Fibroblast of lung (primary cell): Measurements from ENCODE around the gene AIFM3. TPM values are rescaled to one million over a fixed set of nuclear protein-coding genes. Genes with fewer than 3 reads are reported as not detected.

ENCODE experiments used
- DNase-seq, 2 donors: peaks; one replicate each; pipeline versions ENCODE4 v3.0.0 to v3.0.0-alpha.2; 2010; ENCODE audit warnings: low read depth in 2 of 2
- H2AFZ ChIP-seq: 2 replicates; pipeline ENCODE4 v1.5.1; 2012; ENCODE audit warnings: low read length, control low read depth, inconsistent platforms
- H3K27ac ChIP-seq: 2 replicates; pipeline ENCODE4 v1.5.1; 2011; ENCODE audit warnings: low read length, control low read depth; ENCODE audit not compliant: insufficient read depth
- H3K27me3 ChIP-seq: 2 replicates; pipeline ENCODE4 v1.5.1; 2011; ENCODE audit warnings: mild to moderate bottlenecking, low read length; ENCODE audit not compliant: control insufficient read depth, insufficient read depth
- H3K36me3 ChIP-seq: 2 replicates; pipeline ENCODE4 v1.5.1; 2011; ENCODE audit warnings: low read length; ENCODE audit not compliant: control insufficient read depth, insufficient read depth
- H3K4me1 ChIP-seq: 2 replicates; pipeline ENCODE4 v1.5.1; 2011; ENCODE audit warnings: low read length; ENCODE audit not compliant: control insufficient read depth, insufficient read depth; ENCODE audit errors: extremely low read depth
- H3K4me2 ChIP-seq: 2 replicates; pipeline ENCODE4 v1.5.1; 2011; ENCODE audit warnings: low read length, control low read depth; ENCODE audit not compliant: insufficient read depth; ENCODE audit errors: extremely low read depth
- H3K4me3 ChIP-seq, 4 experiments: fragments of 200-600 bp in 1 of 4; sonication (generic) in 1 of 4; replicated peaks in 1 of 4; 2 replicates each; pipeline ENCODE4 v1.5.1; 2011 to 2016; ENCODE audit warnings: low read length in 4 of 4, low read depth in 3 of 4, mild to moderate bottlenecking in 3 of 4, control low read depth in 2 of 4, inconsistent platforms in 1 of 4, mixed read lengths in 1 of 4; ENCODE audit not compliant: insufficient read depth in 1 of 4; ENCODE audit errors: control extremely low read depth in 1 of 4
- H3K79me2 ChIP-seq: 2 replicates; pipeline ENCODE4 v1.5.1; 2012; ENCODE audit warnings: mild to moderate bottlenecking, low read length, inconsistent platforms; ENCODE audit not compliant: control insufficient read depth, insufficient read depth
- H3K9ac ChIP-seq: 2 replicates; pipeline ENCODE4 v1.5.1; 2011; ENCODE audit warnings: mild to moderate bottlenecking, low read length, control low read depth; ENCODE audit not compliant: insufficient read depth
- H3K9me3 ChIP-seq: 2 replicates; pipeline ENCODE4 v1.5.1; 2012; ENCODE audit warnings: low read depth, low read length; ENCODE audit not compliant: control insufficient read depth, insufficient read depth
- H4K20me1 ChIP-seq: 2 replicates; pipeline ENCODE4 v1.5.1; 2011; ENCODE audit warnings: low read length; ENCODE audit not compliant: control insufficient read depth, insufficient read depth; ENCODE audit errors: extremely low read depth
- EZH2 ChIP-seq: IDR thresholded peaks from 2 replicates; pipeline ENCODE4 v1.5.1; 2012; ENCODE audit warnings: low read length, control low read depth, mild to moderate bottlenecking; ENCODE audit errors: missing control alignments
- polyA plus RNA-seq, 2 donors: library from polyadenylated mRNA; depleted of rRNA in 1 of 2; stranded (reverse) in 1 of 2; unstranded in 1 of 2; fragments of >200 nt; gene quantifications; 2 replicates each; pipeline ENCODE4 v1.2.1, GENCODE V29; 2011 to 2012; ENCODE audit warnings: missing spikeins in 1 of 2
- total RNA-seq: library from RNA; depleted of rRNA; stranded (reverse); fragments of >200 nt; gene quantifications from 2 replicates; pipeline ENCODE4 v1.2.1, GENCODE V29; 2014
- TF ChIP-seq, protein P1 (sequence below), 2 donors: IDR thresholded peaks in 1 of 2; conservative IDR thresholded peaks in 1 of 2; 1 replicate in 1 of 2; 2 replicates in 1 of 2; pipeline ENCODE4 v1.5.1; 2011 to 2012; ENCODE audit warnings: low read length in 2 of 2, control low read depth in 1 of 2, inconsistent platforms in 1 of 2, low read depth in 1 of 2, mild to moderate bottlenecking in 1 of 2

The AIFM3 gene
- total and polyA plus RNA-seq, 2 donors (not counting 1 experiment from before 2014, with no cell fraction given) = 0.15 to 2.0 TPM

DNA sequence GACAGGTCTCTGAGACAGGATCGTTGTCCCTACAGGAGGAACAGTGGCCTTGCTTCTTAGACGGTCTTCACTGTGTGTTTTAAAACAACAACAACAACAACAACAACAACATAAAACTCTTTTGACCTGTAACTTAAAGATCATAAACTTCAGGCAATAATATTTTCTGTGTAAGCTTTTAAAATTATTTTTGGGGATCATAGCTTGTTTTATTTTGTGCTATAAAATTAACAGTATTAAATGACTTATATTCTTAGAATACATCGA, 13.8 kb upstream of the AIFM3 start:
- peaks cover 13% of the 10 kb centered on the region for H3K36me3 ChIP-seq
- H2AFZ ChIP-seq = no peak overlapping the region
- H3K4me2 ChIP-seq = no peak overlapping the region
- H3K27ac ChIP-seq = no peak overlapping the region
- H3K79me2 ChIP-seq = peaks cover 19% of the 10 kb centered on the region
- H3K4me1 ChIP-seq = no peaks in the 10 kb centered on the region
- no peak overlapping the region for H3K9ac ChIP-seq
- H4K20me1 ChIP-seq = no peaks in the 10 kb centered on the region
- TF ChIP-seq EZH2 = no peak
- TF ChIP-seq, protein P1, sequence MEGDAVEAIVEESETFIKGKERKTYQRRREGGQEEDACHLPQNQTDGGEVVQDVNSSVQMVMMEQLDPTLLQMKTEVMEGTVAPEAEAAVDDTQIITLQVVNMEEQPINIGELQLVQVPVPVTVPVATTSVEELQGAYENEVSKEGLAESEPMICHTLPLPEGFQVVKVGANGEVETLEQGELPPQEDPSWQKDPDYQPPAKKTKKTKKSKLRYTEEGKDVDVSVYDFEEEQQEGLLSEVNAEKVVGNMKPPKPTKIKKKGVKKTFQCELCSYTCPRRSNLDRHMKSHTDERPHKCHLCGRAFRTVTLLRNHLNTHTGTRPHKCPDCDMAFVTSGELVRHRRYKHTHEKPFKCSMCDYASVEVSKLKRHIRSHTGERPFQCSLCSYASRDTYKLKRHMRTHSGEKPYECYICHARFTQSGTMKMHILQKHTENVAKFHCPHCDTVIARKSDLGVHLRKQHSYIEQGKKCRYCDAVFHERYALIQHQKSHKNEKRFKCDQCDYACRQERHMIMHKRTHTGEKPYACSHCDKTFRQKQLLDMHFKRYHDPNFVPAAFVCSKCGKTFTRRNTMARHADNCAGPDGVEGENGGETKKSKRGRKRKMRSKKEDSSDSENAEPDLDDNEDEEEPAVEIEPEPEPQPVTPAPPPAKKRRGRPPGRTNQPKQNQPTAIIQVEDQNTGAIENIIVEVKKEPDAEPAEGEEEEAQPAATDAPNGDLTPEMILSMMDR (conservative IDR thresholded peaks at IDR 0.05 in 1 of 2, IDR thresholded peaks at IDR 0.05 in 1 of 2; ENCODE audit: low read depth in 1 of 2, low read length in 2 of 2) = no peak
- H3K9me3 ChIP-seq = no peaks in the 10 kb centered on the region
- H3K4me3 ChIP-seq = no peak overlapping the region
- DNase-seq = no peak
- H3K27me3 ChIP-seq = no peaks in the 10 kb centered on the region

DNA sequence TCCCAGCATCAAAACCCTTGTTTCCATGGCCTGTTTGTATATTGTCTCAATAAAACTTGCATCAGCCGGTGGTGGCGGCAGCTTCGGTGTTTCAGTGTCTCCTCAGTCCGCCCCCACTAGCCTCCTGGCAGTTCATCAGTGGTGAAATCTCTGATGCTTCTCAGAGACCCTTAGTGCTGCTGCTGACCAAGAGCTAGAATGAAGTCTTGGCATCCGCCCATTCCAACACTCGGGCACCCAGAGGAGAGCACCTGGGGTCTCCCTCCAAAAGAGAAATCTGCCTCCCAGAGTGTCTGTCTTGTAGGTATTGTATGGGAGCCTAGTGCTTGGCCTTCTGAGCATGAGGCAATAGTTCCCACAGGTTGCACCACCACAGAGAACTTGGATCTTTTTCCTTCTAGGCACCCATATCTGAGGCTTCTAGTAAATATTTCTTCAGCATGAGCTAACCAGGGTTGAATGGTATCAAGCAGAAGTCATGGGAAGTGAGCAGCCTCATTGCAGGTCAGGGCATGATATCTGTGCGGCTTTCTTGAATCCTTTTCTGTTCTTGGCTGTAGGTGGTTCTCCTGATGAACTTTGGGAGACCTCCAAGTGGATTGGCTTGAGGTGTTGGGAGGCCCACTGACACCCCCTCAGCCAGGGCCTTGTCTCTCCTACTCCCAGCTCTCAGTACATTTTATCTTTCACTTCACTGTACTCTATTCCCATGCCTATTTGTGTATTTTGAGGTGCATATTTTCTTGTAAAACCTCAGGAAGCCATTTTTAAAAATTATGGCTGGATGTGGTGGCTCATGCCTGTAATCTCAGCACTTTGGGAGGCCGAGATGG, 13.2 kb upstream of the AIFM3 start:
- no peaks in the 10 kb centered on the region for H3K4me1 ChIP-seq
- no peaks in the 10 kb centered on the region for H3K27me3 ChIP-seq
- peaks cover 13% of the 10 kb centered on the region for H3K36me3 ChIP-seq
- peaks cover 12% of the 10 kb centered on the region for H3K79me2 ChIP-seq
- H2AFZ ChIP-seq = no peak overlapping the region
- no peaks in the 10 kb centered on the region for H4K20me1 ChIP-seq
- H3K9ac ChIP-seq = no peak overlapping the region
- H3K4me3 ChIP-seq = no peak overlapping the region
- peak; percentile 8 to 57 for DNase-seq
- TF ChIP-seq EZH2 = no peak
- TF ChIP-seq, protein P1 (conservative IDR thresholded peaks at IDR 0.05 in 1 of 2, IDR thresholded peaks at IDR 0.05 in 1 of 2; ENCODE audit: low read depth in 1 of 2, low read length in 2 of 2) = no peak
- no peak overlapping the region for H3K27ac ChIP-seq
- no peaks in the 10 kb centered on the region for H3K9me3 ChIP-seq
- no peak overlapping the region for H3K4me2 ChIP-seq

DNA sequence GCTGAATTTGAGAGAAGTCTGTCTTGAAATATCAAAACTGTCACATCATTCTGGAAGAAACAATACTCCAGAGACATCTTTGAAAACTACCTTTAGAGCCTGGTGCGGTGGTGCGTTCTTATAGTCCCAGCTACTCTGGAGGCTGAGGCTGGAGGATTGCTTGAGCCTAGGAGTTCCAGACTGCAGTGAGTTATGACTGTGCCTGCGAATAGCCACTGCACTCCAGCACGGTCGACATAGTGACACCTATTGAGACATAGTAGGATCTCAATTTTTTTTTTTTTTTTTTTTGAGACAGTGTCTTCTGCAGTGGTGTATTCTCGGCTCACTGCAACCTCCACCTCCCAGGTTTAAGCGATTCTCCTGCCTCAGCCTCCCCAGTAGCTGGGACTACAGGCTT, 11.5 kb upstream of the AIFM3 start:
- H3K27ac ChIP-seq = no peak overlapping the region
- no peak for TF ChIP-seq EZH2
- TF ChIP-seq, protein P1 (conservative IDR thresholded peaks at IDR 0.05 in 1 of 2, IDR thresholded peaks at IDR 0.05 in 1 of 2; ENCODE audit: low read depth in 1 of 2, low read length in 2 of 2) = no peak
- no peak overlapping the region for H3K4me3 ChIP-seq
- H3K9ac ChIP-seq = no peak overlapping the region
- peaks cover 6% of the 10 kb centered on the region for H3K79me2 ChIP-seq
- H3K4me2 ChIP-seq = no peak overlapping the region
- no peak overlapping the region for H2AFZ ChIP-seq
- H3K9me3 ChIP-seq = no peaks in the 10 kb centered on the region
- no peaks in the 10 kb centered on the region for H3K4me1 ChIP-seq
- DNase-seq = no peak
- H4K20me1 ChIP-seq = no peaks in the 10 kb centered on the region
- H3K27me3 ChIP-seq = no peaks in the 10 kb centered on the region
- peaks cover 11% of the 10 kb centered on the region for H3K36me3 ChIP-seq
